Osteoblast (primary cell): ENCODE data around the gene VAV3. TPM values are rescaled to one million over a fixed set of nuclear protein-coding genes. Genes with fewer than 3 reads are reported as not detected.

Experiments
- DNase-seq: peaks from one replicate; pipeline ENCODE4 v3.0.0; 2011; ENCODE audit warnings: low spot score, mixed read lengths; ENCODE audit not compliant: insufficient read length; ENCODE audit errors: missing footprints
- H2AFZ ChIP-seq: 2 replicates; pipeline ENCODE4 v1.6.0; 2011; ENCODE audit warnings: mild to moderate bottlenecking, low read length
- H3K27ac ChIP-seq: 2 replicates; pipeline ENCODE4 v1.5.1; 2011; ENCODE audit warnings: mild to moderate bottlenecking, low read depth, low read length, moderate library complexity
- H3K27me3 ChIP-seq: 2 replicates; pipeline ENCODE4 v1.6.0; 2012; ENCODE audit warnings: mild to moderate bottlenecking, control low read depth, inconsistent platforms, low read length, moderate library complexity; ENCODE audit not compliant: insufficient read depth
- H3K36me3 ChIP-seq: 2 replicates; pipeline ENCODE4 v1.5.1; 2011; ENCODE audit warnings: mild to moderate bottlenecking, low read length, control low read depth, moderate library complexity; ENCODE audit not compliant: insufficient read depth
- H3K4me1 ChIP-seq: 2 replicates; pipeline ENCODE4 v1.5.1; 2011; ENCODE audit warnings: mild to moderate bottlenecking, low read length, control low read depth, moderate library complexity; ENCODE audit not compliant: insufficient read depth
- H3K4me2 ChIP-seq: 2 replicates; pipeline ENCODE4 v1.6.0; 2011; ENCODE audit warnings: mild to moderate bottlenecking, low read length; ENCODE audit not compliant: insufficient read depth
- H3K4me3 ChIP-seq: fragments of 200-600 bp; sonication (generic); 3 replicates; pipeline ENCODE4 v1.5.1; 2012; ENCODE audit warnings: mild to moderate bottlenecking, low read length, inconsistent platforms; ENCODE audit not compliant: insufficient read depth
- H3K79me2 ChIP-seq: 2 replicates; pipeline ENCODE4 v1.6.0; 2012; ENCODE audit warnings: mild to moderate bottlenecking, low read length, control low read depth, inconsistent platforms; ENCODE audit not compliant: insufficient read depth
- H3K9me3 ChIP-seq: 2 replicates; pipeline ENCODE4 v1.5.1; 2011; ENCODE audit warnings: low read depth, low read length, control low read depth
- H4K20me1 ChIP-seq: 2 replicates; pipeline ENCODE4 v1.6.0; 2012; ENCODE audit warnings: mild to moderate bottlenecking, low read length, control low read depth; ENCODE audit not compliant: insufficient read depth
- total RNA-seq: library from RNA; depleted of rRNA; stranded (reverse); fragments of >200 nt; gene quantifications from 2 replicates; pipeline ENCODE4 v1.2.3, GENCODE V29; 2012
- TF ChIP-seq, protein P1 (sequence below): IDR thresholded peaks from 2 replicates; pipeline ENCODE4 v1.5.1; 2011; ENCODE audit warnings: mild to moderate bottlenecking, low read depth, low read length, moderate library complexity; ENCODE audit errors: extremely low read depth

Gene VAV3
- total RNA-seq, 1 donor, result 0.72 TPM

DNA sequence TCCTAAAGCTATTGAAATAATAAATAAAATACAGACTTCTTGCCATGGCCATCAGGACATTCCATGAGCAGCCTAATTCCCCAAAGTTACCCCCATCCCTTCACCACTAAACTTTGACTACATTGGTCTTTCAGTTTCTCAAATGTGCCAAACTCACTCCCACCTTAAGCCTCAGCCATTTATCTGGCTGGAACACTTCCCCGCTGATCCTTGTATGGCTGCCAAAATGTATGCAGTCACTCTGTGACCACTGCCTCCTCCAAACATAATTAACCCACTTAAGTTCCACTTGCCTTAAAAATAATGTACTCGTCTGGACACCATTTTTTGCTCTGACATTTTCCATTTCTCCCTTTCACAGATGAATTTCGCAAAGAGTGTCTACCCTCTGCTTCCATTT, 416.7 kb downstream of the VAV3 start:
- H4K20me1 ChIP-seq, result no peaks in the 10 kb centered on the region
- no peak overlapping the region for H3K27ac ChIP-seq
- no peak overlapping the region for H3K4me3 ChIP-seq
- DNase-seq, result no peak
- no peak overlapping the region for H3K4me2 ChIP-seq
- H3K27me3 ChIP-seq, result no peaks in the 10 kb centered on the region
- H3K4me1 ChIP-seq, result no peaks in the 10 kb centered on the region
- H3K36me3 ChIP-seq, result no peaks in the 10 kb centered on the region
- H2AFZ ChIP-seq, result no peak overlapping the region
- TF ChIP-seq, protein P1, sequence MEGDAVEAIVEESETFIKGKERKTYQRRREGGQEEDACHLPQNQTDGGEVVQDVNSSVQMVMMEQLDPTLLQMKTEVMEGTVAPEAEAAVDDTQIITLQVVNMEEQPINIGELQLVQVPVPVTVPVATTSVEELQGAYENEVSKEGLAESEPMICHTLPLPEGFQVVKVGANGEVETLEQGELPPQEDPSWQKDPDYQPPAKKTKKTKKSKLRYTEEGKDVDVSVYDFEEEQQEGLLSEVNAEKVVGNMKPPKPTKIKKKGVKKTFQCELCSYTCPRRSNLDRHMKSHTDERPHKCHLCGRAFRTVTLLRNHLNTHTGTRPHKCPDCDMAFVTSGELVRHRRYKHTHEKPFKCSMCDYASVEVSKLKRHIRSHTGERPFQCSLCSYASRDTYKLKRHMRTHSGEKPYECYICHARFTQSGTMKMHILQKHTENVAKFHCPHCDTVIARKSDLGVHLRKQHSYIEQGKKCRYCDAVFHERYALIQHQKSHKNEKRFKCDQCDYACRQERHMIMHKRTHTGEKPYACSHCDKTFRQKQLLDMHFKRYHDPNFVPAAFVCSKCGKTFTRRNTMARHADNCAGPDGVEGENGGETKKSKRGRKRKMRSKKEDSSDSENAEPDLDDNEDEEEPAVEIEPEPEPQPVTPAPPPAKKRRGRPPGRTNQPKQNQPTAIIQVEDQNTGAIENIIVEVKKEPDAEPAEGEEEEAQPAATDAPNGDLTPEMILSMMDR, result no peak
- H3K79me2 ChIP-seq, result no peaks in the 10 kb centered on the region
- H3K9me3 ChIP-seq, result no peaks in the 10 kb centered on the region

- TF ChIP-seq, protein P1, result no peak
- no peak overlapping the region for H2AFZ ChIP-seq
Measured at GRCh38 chr1:107547363-107548155, 417.4 kb downstream of the VAV3 start.

GRCh38 chr1:107546576-107546975, 418.4 kb downstream of the VAV3 start:
- Histone ChIP-seq H3K36me3 (no peaks in the 10 kb centered on the region), H2AFZ (no peak overlapping the region), H3K4me3 (no peak overlapping the region), H3K79me2 (no peaks in the 10 kb centered on the region), H3K9me3 (no peaks in the 10 kb centered on the region), H4K20me1 (no peaks in the 10 kb centered on the region), H3K4me1 (no peaks in the 10 kb centered on the region), H3K4me2 (no peak overlapping the region), H3K27ac (no peak overlapping the region), H3K27me3 (no peaks in the 10 kb centered on the region)
- TF ChIP-seq, protein P1, result no peak
- DNase-seq, result no peak

More at GRCh38 chr1:107547363-107548155, 417.4 kb downstream of the VAV3 start:
- no peaks in the 10 kb centered on the region for H3K4me1 ChIP-seq
- DNase-seq, result no peak
- no peaks in the 10 kb centered on the region for H3K79me2 ChIP-seq
- no peak overlapping the region for H3K4me3 ChIP-seq
- H3K27ac ChIP-seq, result no peak overlapping the region
- H4K20me1 ChIP-seq, result no peaks in the 10 kb centered on the region
- H3K36me3 ChIP-seq, result no peaks in the 10 kb centered on the region
- no peaks in the 10 kb centered on the region for H3K9me3 ChIP-seq
- H3K4me2 ChIP-seq, result no peak overlapping the region
- no peaks in the 10 kb centered on the region for H3K27me3 ChIP-seq

GRCh38 chr1:107545879-107546278, 419.1 kb downstream of the VAV3 start:
- no peaks in the 10 kb centered on the region for H3K9me3 ChIP-seq
- H3K4me1 ChIP-seq, result no peaks in the 10 kb centered on the region
- H3K27me3 ChIP-seq, result no peaks in the 10 kb centered on the region
- no peaks in the 10 kb centered on the region for H3K36me3 ChIP-seq
- DNase-seq, result no peak
- no peaks in the 10 kb centered on the region for H3K79me2 ChIP-seq
- no peak overlapping the region for H3K4me2 ChIP-seq
- TF ChIP-seq, protein P1, result no peak
- no peak overlapping the region for H3K27ac ChIP-seq
- H2AFZ ChIP-seq, result no peak overlapping the region
- no peaks in the 10 kb centered on the region for H4K20me1 ChIP-seq
- H3K4me3 ChIP-seq, result no peak overlapping the region
